Measurements from ENCODE around the gene WDFY2. TPM values are rescaled to one million over a fixed set of nuclear protein-coding genes. Genes with fewer than 3 reads are reported as not detected.

The WDFY2 gene
- polyA plus RNA-seq, 1 donor from 2014 or later = 5.3 TPM

DNA sequence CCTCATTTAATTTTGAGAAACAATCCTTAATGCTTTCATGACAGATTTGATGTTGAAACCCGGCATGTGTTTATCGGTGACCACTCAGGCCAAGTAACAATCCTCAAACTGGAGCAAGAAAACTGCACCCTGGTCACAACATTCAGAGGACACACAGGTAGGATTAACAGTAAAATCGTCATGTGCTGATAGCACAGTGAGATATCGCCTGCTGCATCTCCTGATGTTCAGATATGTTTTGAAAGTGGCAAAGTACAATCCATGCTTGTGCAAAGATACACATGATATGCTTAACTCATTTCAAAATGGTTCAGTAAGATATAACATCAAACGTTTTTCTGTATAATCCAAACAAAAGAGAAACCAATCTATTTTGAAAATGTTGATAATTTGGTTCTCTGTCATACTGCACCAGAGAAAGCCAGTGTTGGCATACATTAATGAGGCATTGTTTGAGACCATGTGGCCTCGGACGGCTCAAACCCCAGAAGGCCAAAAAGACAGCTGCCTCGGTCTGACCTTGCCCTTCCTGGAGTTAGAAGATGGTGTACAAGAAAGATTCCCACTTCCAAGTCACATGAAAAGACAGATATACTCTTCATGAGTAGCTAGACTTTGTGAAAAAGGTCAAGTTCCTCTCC, 143.5 kb downstream of the WDFY2 start:
- Histone ChIP-seq H3K4me2 (ENCODE audit: low read length) (no peak overlapping the region), H3K9me2 (ENCODE audit: insufficient read depth, low read length) (no peaks in the 10 kb centered on the region), H3K4me3 (ENCODE audit: low read length) (no peak overlapping the region), H3K27ac (ENCODE audit: low read length) (no peak overlapping the region), H3K36me3 (ENCODE audit: insufficient read depth, low read length) (peaks cover 5% of the 10 kb centered on the region), H3K9me3 (ENCODE audit: low read length) (no peaks in the 10 kb centered on the region), H3F3A (ENCODE audit: insufficient read depth, low read length, poor library complexity, severe bottlenecking) (no peaks in the 10 kb centered on the region), H3K9ac (ENCODE audit: low read length) (no peak overlapping the region), H3K79me2 (replicated peaks; ENCODE audit: insufficient read depth, low read length) (no peaks in the 10 kb centered on the region), H2AFZ (ENCODE audit: low read depth, low read length) (no peak overlapping the region), H3K27me3 (ENCODE audit: insufficient read depth, low read depth, low read length) (no peaks in the 10 kb centered on the region), H4K20me1 (ENCODE audit: insufficient read depth) (no peaks in the 10 kb centered on the region)
- TF ChIP-seq REST (IDR thresholded peaks at IDR 0.05; ENCODE audit: borderline replicate concordance) (no peak), EP300 (conservative IDR thresholded peaks at IDR 0.05; ENCODE audit: poor library complexity, severe bottlenecking) (no peak), RAD21 (conservative IDR thresholded peaks at IDR 0.05) (no peak), POLR2AphosphoS5 (IDR thresholded peaks at IDR 0.05) (no peak), CTCF (IDR thresholded peaks at IDR 0.05; ENCODE audit: poor library complexity, severe bottlenecking) (no peak), EZH2 (IDR thresholded peaks at IDR 0.05; ENCODE audit: borderline replicate concordance, insufficient read depth, low read length, poor library complexity, severe bottlenecking) (no peak), TAF1 (IDR thresholded peaks at IDR 0.05; ENCODE audit: low read depth) (no peak), MXI1 (conservative IDR thresholded peaks at IDR 0.05; ENCODE audit: poor library complexity, severe bottlenecking) (no peak), SMC3 (conservative IDR thresholded peaks at IDR 0.05; ENCODE audit: poor library complexity) (no peak)

GRCh38 chr13:51728275-51728673, 144.0 kb downstream of the WDFY2 start:
- no peak overlapping the region for H3K4me2 ChIP-seq (ENCODE audit: low read length)
- no peak overlapping the region for H3K4me3 ChIP-seq (ENCODE audit: low read length)
- H3K27ac ChIP-seq (ENCODE audit: low read length) = no peak overlapping the region
- TF ChIP-seq POLR2AphosphoS5 (IDR thresholded peaks at IDR 0.05) (no peak), CTCF (IDR thresholded peaks at IDR 0.05; ENCODE audit: poor library complexity, severe bottlenecking) (no peak), RAD21 (conservative IDR thresholded peaks at IDR 0.05) (no peak), EP300 (conservative IDR thresholded peaks at IDR 0.05; ENCODE audit: poor library complexity, severe bottlenecking) (no peak), REST (IDR thresholded peaks at IDR 0.05; ENCODE audit: borderline replicate concordance) (no peak), MXI1 (conservative IDR thresholded peaks at IDR 0.05; ENCODE audit: poor library complexity, severe bottlenecking) (no peak), SMC3 (conservative IDR thresholded peaks at IDR 0.05; ENCODE audit: poor library complexity) (no peak), TAF1 (IDR thresholded peaks at IDR 0.05; ENCODE audit: low read depth) (no peak), EZH2 (IDR thresholded peaks at IDR 0.05; ENCODE audit: borderline replicate concordance, insufficient read depth, low read length, poor library complexity, severe bottlenecking) (no peak)
- no peaks in the 10 kb centered on the region for H3F3A ChIP-seq (ENCODE audit: insufficient read depth, low read length, poor library complexity, severe bottlenecking)
- H3K79me2 ChIP-seq (replicated peaks; ENCODE audit: insufficient read depth, low read length) = no peaks in the 10 kb centered on the region
- H2AFZ ChIP-seq (ENCODE audit: low read depth, low read length) = no peak overlapping the region
- H3K9me3 ChIP-seq (ENCODE audit: low read length) = no peaks in the 10 kb centered on the region
- no peaks in the 10 kb centered on the region for H3K27me3 ChIP-seq (ENCODE audit: insufficient read depth, low read depth, low read length)
- peaks cover 5% of the 10 kb centered on the region for H3K36me3 ChIP-seq (ENCODE audit: insufficient read depth, low read length)
- H3K9ac ChIP-seq (ENCODE audit: low read length) = no peak overlapping the region
- no peaks in the 10 kb centered on the region for H3K9me2 ChIP-seq (ENCODE audit: insufficient read depth, low read length)
- H4K20me1 ChIP-seq (ENCODE audit: insufficient read depth) = no peaks in the 10 kb centered on the region
